GM21360 (cell line): Measurements from ENCODE around the gene CCDC110.

Experiments
- ATAC-seq: cut with Tn5 transposase; IDR thresholded peaks from one replicate; pipeline ENCODE4 v1.9.1; 2021; ENCODE audit warnings: mild to moderate bottlenecking, moderate library complexity; ENCODE audit not compliant: unreplicated experiment

The CCDC110 gene

GRCh38 chr4:185424905-185425646, 46.5 kb downstream of the CCDC110 start:
- no peak for ATAC-seq

DNA sequence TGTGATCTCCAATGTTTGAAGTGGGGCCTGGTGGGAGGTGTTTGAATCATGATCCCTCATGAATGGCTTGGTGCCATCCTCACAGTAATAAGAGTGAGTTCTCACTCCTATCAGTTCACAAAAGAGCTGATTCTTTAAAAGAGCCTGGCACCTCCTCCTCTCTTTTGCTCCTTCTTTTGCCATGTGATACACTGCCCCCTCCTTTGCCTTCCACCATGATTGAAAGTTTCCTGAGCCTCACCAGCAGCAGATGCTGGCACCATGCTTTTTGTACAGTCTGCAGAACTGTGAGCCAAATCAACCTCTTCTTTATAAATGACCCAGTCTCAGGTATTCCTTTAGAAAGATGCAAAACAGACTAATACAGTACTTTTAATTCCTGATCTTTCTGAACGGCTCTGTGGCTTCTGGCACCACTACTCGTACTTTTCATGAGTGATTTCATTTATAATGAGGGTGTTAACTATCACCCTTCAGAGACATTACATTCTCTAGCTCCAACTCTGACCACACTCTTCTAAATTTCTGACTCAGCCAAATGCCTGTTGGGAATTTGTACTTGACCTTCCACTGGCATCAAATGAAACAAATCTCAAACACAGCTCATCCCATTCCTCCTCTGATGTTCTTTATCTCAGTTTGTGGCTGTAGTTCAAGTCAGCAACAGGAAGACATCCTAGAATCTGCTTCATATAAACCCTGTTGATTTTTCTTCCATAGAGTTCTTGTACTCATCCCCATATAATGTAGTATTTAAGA, 50.0 kb downstream of the CCDC110 start:
- ATAC-seq = no peak

- ATAC-seq = no peak
Observed at GRCh38 chr4:185416955-185417354, 54.6 kb downstream of the CCDC110 start.

DNA sequence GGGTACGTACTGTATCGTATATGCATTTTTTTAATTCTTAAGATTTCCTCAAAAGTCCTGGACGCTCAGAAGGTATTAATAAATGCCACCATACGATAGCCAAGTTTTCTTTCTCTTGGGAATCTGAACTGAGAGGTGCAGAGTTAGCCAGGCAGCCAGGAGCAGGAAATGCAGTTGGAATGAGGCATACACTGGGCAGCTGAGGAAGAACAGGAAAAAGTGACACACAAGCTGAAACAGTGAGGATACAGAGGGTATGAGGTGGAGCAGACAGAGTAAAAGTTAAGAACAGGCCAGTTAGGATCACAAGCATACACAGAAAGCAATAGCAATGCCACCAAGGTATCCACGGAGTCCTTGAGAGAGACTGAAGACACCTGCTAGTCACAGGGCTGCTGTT, 59.1 kb downstream of the CCDC110 start:
- no peak for ATAC-seq

DNA sequence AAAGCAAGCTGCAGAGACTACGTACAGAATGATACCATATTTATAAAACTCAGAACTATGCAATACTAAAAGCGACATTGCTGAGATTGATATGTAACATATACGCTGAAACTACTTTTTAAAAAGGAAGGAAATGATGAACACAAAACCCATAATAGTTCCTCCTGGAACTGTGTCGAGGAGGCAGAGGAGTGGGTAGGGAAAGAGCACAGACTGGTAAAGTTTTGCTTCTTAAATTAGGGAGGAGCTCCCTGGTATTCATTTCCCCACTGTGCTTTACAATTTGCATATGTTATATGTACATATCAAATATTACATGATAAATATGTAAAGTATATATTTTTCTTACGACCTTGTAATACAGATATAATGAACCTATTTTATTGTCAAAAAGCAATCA, 59.7 kb downstream of the CCDC110 start:
- ATAC-seq = no peak

GRCh38 chr4:185408432-185408831, 63.1 kb downstream of the CCDC110 start:
- ATAC-seq = no peak

DNA sequence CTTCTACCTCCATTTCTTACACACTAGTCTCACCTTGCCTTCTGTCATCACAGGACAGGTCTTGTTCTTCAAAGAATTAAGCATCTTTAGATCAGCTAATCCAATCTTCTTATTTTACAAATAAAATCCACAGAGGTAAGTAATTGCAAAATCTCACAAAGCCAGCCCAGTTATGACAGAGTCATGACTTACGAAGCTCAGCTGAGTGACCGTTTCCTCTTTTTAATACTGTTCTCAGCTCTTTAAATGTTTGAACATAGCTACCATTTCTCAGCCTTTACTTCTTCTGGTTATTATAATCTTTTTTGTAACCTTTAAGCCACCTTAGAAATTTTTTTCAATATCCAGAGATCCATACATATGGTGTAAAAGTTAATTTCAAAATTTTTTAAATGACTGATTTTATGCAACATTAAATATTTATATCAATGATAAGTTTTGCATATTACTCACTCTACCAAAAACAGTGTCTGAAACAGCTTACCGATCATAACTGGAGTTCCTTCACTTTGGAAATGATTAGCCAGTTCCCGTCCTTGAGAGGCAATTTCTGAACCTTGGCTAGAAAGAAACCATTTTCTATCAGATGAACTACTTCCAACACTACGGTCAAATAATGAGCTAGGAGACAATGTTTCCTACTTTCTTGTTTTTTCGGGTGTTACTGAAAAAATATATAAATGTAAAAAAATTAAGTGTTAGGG, 66.1 kb downstream of the CCDC110 start:
- ATAC-seq = peak; percentile 47

DNA sequence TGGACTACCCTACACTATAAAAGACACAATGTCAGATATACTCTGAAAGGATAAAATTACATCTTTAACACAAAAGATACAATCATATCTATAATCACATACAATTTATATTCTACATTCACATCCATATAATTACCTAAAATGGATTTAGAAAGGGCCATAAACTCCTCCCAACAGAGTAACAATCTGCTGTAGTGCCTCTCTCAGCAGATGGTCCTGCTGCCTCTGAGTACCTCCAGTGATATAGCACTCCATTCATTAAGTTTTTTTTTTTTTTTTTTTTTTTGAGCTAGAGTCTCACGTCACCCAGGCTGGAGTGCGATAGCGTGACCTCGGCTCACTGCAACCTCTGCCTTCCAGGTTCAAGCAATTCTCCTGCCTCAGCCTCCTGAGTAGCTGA, 67.5 kb downstream of the CCDC110 start:
- ATAC-seq = no peak

DNA sequence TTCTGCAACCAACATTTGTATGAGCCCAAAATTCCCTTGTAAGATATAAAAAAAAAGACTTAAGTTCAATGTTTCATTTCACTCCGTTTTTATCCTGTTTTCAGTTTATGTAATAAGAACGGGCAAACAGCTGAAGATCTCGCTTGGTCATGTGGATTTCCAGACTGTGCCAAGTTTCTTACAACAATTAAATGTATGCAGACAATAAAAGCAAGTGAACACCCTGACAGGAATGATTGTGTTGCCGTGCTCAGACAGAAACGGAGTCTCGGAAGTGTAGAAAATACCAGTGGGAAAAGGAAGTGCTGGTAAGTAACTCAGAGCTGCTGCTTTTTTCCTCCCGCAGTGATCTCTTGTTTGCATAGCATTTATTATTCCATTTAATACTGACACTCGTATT, 72.1 kb downstream of the CCDC110 start:
- no peak for ATAC-seq

DNA sequence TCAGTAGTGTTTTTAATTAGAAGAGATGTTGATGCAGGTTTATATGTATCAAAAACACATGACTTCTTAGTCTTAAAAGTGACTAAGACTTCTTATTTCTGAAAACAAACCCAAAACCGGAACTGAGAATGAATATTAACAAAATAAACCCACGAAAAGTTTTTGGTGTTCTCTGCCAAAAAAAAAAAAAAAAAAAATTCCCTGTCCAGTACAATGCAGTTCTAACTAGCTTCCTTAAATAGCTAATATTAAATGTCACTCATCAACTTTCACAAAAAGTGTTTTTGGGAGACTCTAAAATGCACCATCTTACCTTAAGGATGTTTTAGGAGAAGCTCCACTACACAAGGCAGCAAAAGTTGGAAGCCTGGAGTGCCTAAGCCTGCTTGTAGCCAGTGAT, 72.9 kb downstream of the CCDC110 start:
- ATAC-seq = no peak

DNA sequence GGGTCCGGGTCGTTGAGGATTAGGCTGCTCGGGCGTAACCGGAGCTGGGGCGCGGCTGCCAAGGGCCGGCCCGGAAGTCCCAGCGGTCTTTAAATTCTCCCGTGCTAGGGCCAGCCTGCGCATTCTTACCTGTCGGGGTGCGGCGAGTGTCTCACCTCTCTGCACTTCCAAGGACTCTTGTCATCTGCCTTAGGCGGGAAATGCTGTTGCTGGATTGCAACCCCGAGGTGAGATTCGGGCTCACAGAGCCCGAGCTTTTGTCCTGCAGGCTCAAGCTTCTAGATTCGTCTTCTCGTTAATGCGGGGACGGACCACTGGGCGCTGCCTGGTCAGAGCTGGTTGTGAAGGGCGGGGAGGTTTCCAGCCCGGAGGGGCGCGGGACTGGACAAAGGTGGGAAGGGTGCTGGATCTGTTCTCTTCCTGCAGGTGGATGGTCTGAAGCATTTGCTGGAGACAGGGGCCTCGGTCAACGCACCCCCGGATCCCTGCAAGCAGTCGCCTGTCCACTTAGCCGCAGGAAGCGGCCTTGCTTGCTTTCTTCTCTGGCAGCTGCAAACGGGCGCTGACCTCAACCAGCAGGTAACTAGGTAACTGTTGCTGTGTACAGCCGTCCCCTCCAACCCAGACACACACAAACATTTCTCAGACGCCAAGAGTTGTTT, 74.7 kb downstream of the CCDC110 start, which contains the start of gene ANKRD37:
TSS of gene ANKRD37 (plus strand) at position 118 of the 662 bp plus-strand sequence. CDS start at position 201, 83 bp downstream.
- no peak for ATAC-seq

GRCh38 chr4:185395956-185396723, 75.4 kb downstream of the CCDC110 start:
- ATAC-seq = peak; percentile 72

GRCh38 chr4:185395238-185395955, 76.1 kb downstream of the CCDC110 start, which contains the start of gene LRP2BP:
LRP2BP (minus strand) TSS chr4:185395924; CDS start chr4:185378186, 17,738 bp downstream.
- no peak for ATAC-seq
